ENCODE measurements around the gene CACNA2D4. TPM values are rescaled to one million over a fixed set of nuclear protein-coding genes. Genes with fewer than 3 reads are reported as not detected.

Gene CACNA2D4
- total and polyA plus RNA-seq, 4 donors = 1.5 to 12.6 (median 7.3) TPM

DNA sequence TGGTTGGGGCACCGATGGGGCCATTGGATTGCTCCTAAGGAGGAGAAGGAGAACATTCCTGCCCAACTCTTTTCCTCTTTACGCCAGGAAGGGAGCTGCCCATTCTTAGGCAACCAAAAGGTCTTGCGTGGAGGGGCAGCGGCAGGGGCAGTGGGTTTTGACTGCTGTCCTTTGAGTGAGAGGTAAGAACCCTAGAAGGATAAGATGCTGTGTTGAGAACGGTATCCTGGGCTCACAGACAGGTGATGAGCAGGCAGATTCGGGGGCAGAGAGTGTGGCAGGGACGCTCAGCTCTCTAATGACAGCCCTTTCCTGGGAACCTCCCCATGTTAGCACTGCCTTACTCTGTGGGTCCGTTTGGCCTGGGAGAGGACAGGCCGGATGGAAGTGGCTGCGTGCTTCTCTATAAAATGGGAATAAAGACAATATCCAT is 84.8 kb downstream of the CACNA2D4 start:
- H3K4me3 ChIP-seq = no peak overlapping the region
- no peaks in the 10 kb centered on the region for H3K36me3 ChIP-seq (ENCODE audit: control insufficient read depth in 4 of 4, insufficient read depth in 4 of 4, low read length in 4 of 4)
- H3K4me1 ChIP-seq (ENCODE audit: control insufficient read depth in 5 of 5, insufficient read depth in 5 of 5, low read length in 5 of 5) = peaks cover 0 to 11% (median 2%) of the 10 kb centered on the region in 5 donors
- no peak overlapping the region for H3K9ac ChIP-seq (ENCODE audit: insufficient read depth in 1 of 2, low read length in 2 of 2)
- H3K27me3 ChIP-seq (ENCODE audit: control insufficient read depth in 3 of 3, insufficient read depth in 3 of 3, low read length in 2 of 3) = peaks cover 0 to 12% (median 5%) of the 10 kb centered on the region in 3 donors
- TF ChIP-seq, protein P1, sequence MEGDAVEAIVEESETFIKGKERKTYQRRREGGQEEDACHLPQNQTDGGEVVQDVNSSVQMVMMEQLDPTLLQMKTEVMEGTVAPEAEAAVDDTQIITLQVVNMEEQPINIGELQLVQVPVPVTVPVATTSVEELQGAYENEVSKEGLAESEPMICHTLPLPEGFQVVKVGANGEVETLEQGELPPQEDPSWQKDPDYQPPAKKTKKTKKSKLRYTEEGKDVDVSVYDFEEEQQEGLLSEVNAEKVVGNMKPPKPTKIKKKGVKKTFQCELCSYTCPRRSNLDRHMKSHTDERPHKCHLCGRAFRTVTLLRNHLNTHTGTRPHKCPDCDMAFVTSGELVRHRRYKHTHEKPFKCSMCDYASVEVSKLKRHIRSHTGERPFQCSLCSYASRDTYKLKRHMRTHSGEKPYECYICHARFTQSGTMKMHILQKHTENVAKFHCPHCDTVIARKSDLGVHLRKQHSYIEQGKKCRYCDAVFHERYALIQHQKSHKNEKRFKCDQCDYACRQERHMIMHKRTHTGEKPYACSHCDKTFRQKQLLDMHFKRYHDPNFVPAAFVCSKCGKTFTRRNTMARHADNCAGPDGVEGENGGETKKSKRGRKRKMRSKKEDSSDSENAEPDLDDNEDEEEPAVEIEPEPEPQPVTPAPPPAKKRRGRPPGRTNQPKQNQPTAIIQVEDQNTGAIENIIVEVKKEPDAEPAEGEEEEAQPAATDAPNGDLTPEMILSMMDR (IDR thresholded peaks at IDR 0.05; ENCODE audit: control extremely low read depth, extremely low read depth) = no peak
- peaks cover 0 to 4% (median 0%) of the 10 kb centered on the region in 4 donors for H3K9me3 ChIP-seq (ENCODE audit: control insufficient read depth in 4 of 4, insufficient read depth in 3 of 4, low read length in 3 of 4)
- H3K27ac ChIP-seq (ENCODE audit: low read depth in 1 of 2, low read length in 1 of 2) = no peak overlapping the region
- DNase-seq = no peak
- 83 to 90% methylated on average over 10 of the region's 10 CpGs for WGBS, 2 donors
- ATAC-seq (ENCODE audit: insufficient read depth, low FRiP score) = no peak

GRCh38 chr12:1832801-1833595 is 85.5 kb downstream of the CACNA2D4 start:
- H3K9ac ChIP-seq (ENCODE audit: insufficient read depth in 1 of 2, low read length in 2 of 2) = no peak overlapping the region
- H3K9me3 ChIP-seq (ENCODE audit: control insufficient read depth in 4 of 4, insufficient read depth in 3 of 4, low read length in 3 of 4) = peaks cover 0 to 4% (median 0%) of the 10 kb centered on the region in 4 donors
- no peak overlapping the region for H3K27ac ChIP-seq (ENCODE audit: low read depth in 1 of 2, low read length in 1 of 2)
- DNase-seq (no peak), ATAC-seq (ENCODE audit: insufficient read depth, low FRiP score) (no peak)
- TF ChIP-seq, protein P1 (IDR thresholded peaks at IDR 0.05; ENCODE audit: control extremely low read depth, extremely low read depth) = no peak
- no peak overlapping the region for H3K4me3 ChIP-seq
- no peaks in the 10 kb centered on the region for H3K36me3 ChIP-seq (ENCODE audit: control insufficient read depth in 4 of 4, insufficient read depth in 4 of 4, low read length in 4 of 4)
- peaks cover under 1 to 12% (median 5%) of the 10 kb centered on the region in 3 donors for H3K27me3 ChIP-seq (ENCODE audit: control insufficient read depth in 3 of 3, insufficient read depth in 3 of 3, low read length in 2 of 3)
- peaks cover 0 to 11% (median 2%) of the 10 kb centered on the region in 5 donors for H3K4me1 ChIP-seq (ENCODE audit: control insufficient read depth in 5 of 5, insufficient read depth in 5 of 5, low read length in 5 of 5)
- 73 to 78% methylated on average over 17 of the region's 17 CpGs for WGBS, 2 donors

DNA sequence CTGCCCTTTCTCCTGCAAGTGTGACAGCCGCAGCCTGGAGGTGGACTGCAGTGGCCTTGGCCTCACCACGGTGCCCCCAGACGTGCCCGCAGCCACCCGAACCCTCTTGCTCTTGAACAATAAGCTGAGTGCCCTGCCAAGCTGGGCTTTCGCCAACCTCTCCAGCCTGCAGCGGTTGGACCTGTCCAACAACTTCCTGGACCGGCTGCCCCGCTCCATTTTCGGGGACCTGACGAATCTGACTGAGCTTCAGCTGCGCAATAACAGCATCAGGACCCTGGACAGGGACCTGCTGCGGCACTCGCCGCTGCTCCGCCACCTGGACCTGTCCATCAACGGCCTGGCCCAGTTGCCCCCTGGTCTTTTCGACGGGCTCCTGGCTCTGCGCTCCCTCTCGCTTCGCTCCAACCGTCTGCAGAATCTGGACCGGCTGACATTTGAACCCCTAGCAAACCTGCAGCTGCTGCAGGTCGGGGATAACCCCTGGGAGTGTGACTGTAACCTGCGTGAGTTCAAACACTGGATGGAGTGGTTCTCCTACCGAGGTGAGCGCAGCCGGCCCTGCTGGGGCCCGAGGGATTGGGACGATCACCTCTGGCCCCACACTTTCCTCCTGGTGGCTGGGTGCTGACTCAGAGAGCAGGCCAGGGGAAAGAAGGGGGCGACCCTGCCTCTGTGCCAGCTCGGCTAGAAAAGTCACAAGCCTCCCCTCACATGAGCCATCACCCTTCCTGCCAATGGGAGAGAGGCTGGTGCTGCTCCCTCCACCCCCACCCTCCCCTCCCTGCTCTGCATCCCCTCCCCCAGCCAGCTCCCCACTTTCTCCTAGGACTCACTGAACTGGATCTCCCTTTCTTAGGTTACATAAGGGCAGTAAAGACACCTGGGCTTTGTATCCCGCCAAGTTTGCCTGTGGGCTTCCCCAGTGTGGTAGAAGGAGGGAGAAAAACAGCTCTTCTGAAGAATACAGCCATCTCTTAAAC is 87.2 kb downstream of the CACNA2D4 start:
- Histone ChIP-seq H3K36me3 (ENCODE audit: control insufficient read depth in 4 of 4, insufficient read depth in 4 of 4, low read length in 4 of 4) (no peaks in the 10 kb centered on the region), H3K9ac (ENCODE audit: insufficient read depth in 1 of 2, low read length in 2 of 2) (no peak overlapping the region), H3K9me3 (ENCODE audit: control insufficient read depth in 4 of 4, insufficient read depth in 3 of 4, low read length in 3 of 4) (peaks cover 0 to 4% (median 0%) of the 10 kb centered on the region in 4 donors), H3K4me1 (ENCODE audit: control insufficient read depth in 5 of 5, insufficient read depth in 5 of 5, low read length in 5 of 5) (peaks cover 0 to 11% (median 2%) of the 10 kb centered on the region in 5 donors), H3K27me3 (ENCODE audit: control insufficient read depth in 3 of 3, insufficient read depth in 3 of 3, low read length in 2 of 3) (peaks cover 3 to 12% (median 5%) of the 10 kb centered on the region in 3 donors), H3K4me3 (no peak overlapping the region), H3K27ac (ENCODE audit: low read depth in 1 of 2, low read length in 1 of 2) (no peak overlapping the region)
- DNase-seq (peak; percentile 81 to 92 (median 90)), ATAC-seq (ENCODE audit: insufficient read depth, low FRiP score) (peak; percentile 78)
- 10 to 13% methylated on average over 32 to 34 of the region's 34 CpGs for WGBS, 2 donors
- TF ChIP-seq, protein P1 (IDR thresholded peaks at IDR 0.05; ENCODE audit: control extremely low read depth, extremely low read depth) = no peak
